Neural progenitor cell (in vitro differentiated cells): ENCODE measurements around the gene CPT1A. TPM values are rescaled to one million over a fixed set of nuclear protein-coding genes. Genes with fewer than 3 reads are reported as not detected.
A peak's percentile ranks its signal among the peaks of the same experiment; 100 is the strongest.

Experiments
- DNase-seq: peaks from one replicate; pipeline ENCODE4 v3.0.0-alpha.2; 2016; ENCODE audit warnings: low spot score
- H2AFZ ChIP-seq: fragments of 200-600 bp; sonication (generic); replicated peaks from 2 replicates; pipeline ENCODE4 v1.6.1; 2016; ENCODE audit warnings: antibody characterized with exemption
- H3F3A ChIP-seq: fragments of 200-600 bp; sonication (generic); 2 replicates; pipeline ENCODE4 v1.6.1; 2016; ENCODE audit warnings: antibody characterized with exemption, low read depth
- H3K27ac ChIP-seq: fragments of 200-600 bp; sonication (generic); 2 replicates; pipeline ENCODE4 v1.5.1; 2016; ENCODE audit warnings: mild to moderate bottlenecking
- H3K27me3 ChIP-seq: fragments of 200-600 bp; sonication (generic); 2 replicates; pipeline ENCODE4 v1.6.1; 2016; ENCODE audit warnings: mild to moderate bottlenecking, moderate library complexity
- H3K36me3 ChIP-seq: fragments of 200-600 bp; sonication (generic); 2 replicates; pipeline ENCODE4 v1.5.1; 2016
- H3K4me1 ChIP-seq: fragments of 200-600 bp; sonication (generic); 2 replicates; pipeline ENCODE4 v1.6.1; 2016; ENCODE audit warnings: mixed run types
- H3K4me2 ChIP-seq: fragments of 200-600 bp; sonication (generic); 2 replicates; pipeline ENCODE4 v1.6.1; 2016
- H3K4me3 ChIP-seq: fragments of 200-600 bp; sonication (generic); 2 replicates; pipeline ENCODE4 v1.5.1; 2016
- H3K79me2 ChIP-seq: fragments of 200-600 bp; sonication (generic); 2 replicates; pipeline ENCODE4 v1.6.1; 2016; ENCODE audit warnings: low read depth
- H3K9ac ChIP-seq: fragments of 200-600 bp; sonication (generic); 2 replicates; pipeline ENCODE4 v1.6.1; 2016
- H3K9me3 ChIP-seq: fragments of 200-600 bp; sonication (generic); 2 replicates; pipeline ENCODE4 v1.5.1; 2016; ENCODE audit warnings: low read depth
- H4K20me1 ChIP-seq: fragments of 200-600 bp; sonication (generic); 2 replicates; pipeline ENCODE4 v1.6.1; 2016; ENCODE audit warnings: low read depth
- H3K27ac Mint-ChIP-seq: 3 replicates; pipeline ENCODE4 v1.8.0; 2021; ENCODE audit warnings: mixed read lengths
- H3K27me3 Mint-ChIP-seq: 2 replicates; pipeline ENCODE4 v1.8.0; 2022; ENCODE audit warnings: low read depth, mild to moderate bottlenecking, inconsistent platforms, moderate library complexity, mixed read lengths; ENCODE audit not compliant: insufficient read depth
- H3K36me3 Mint-ChIP-seq: 3 replicates; pipeline ENCODE4 v1.8.0; 2021; ENCODE audit warnings: mixed read lengths
- H3K4me1 Mint-ChIP-seq: 3 replicates; pipeline ENCODE4 v1.8.0; 2021; ENCODE audit warnings: mixed read lengths
- H3K4me3 Mint-ChIP-seq: 3 replicates; pipeline ENCODE4 v1.8.0; 2021; ENCODE audit warnings: mild to moderate bottlenecking, moderate library complexity, mixed read lengths
- H3K9me3 Mint-ChIP-seq: 3 replicates; pipeline ENCODE4 v1.8.0; 2020; ENCODE audit warnings: mixed read lengths
- CTCF ChIP-seq: fragments of 200-600 bp; sonication (generic); IDR thresholded peaks from 2 replicates; pipeline ENCODE4 v1.5.1; 2017; ENCODE audit warnings: antibody characterized with exemption, mild to moderate bottlenecking
- EZH2 ChIP-seq: fragments of 200-600 bp; sonication (generic); IDR thresholded peaks from 2 replicates; pipeline ENCODE4 v1.6.1; 2017; ENCODE audit warnings: antibody characterized with exemption, mild to moderate bottlenecking, moderate library complexity
- EZH2phosphoT487 ChIP-seq: fragments of 200-600 bp; sonication (generic); IDR thresholded peaks from 2 replicates; pipeline ENCODE4 v1.6.1; 2017; ENCODE audit warnings: antibody characterized with exemption
- total RNA-seq: library from RNA; depleted of rRNA; stranded (reverse); fragments of >200 nt; gene quantifications from 2 replicates; pipeline ENCODE4 v1.2.3, GENCODE V29; 2015; ENCODE audit warnings: low replicate concordance

CPT1A gene
- total RNA-seq, 1 donor from 2014 or later: 0.64 TPM

DNA sequence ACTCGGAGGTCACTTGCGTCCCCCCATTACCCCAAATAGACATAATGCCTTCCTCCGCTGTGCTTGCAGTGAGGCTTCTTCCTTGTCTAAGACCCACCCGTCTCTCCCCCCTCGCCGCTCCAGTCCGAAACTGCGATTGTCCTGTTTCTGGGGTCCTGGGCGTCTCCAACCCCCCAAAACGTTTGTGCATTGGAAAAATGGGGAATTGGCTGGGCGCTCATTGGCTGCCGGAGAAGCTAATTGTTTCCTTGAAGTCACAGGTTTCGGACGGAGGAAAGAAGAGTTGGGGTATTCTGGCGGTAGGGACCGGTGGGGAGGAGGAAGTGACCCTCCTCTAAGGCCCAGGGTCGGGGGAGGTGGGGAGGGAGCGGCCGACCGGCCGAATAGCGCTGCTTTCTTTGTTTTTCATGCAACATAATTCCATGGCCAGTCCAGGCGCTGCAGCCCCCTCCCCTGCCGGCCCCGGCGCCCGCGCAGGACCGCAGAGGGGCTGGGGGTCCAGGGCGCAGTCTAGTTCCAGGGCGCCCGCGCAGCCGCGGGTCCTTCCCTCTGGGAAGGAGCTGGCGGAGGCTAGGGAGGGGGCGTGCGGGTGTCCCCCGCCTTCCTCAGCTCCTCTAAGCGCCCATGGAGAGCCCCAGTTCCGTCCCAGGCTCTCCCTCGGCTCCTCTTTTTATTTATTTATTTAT lies 12.7 kb upstream of the CPT1A start:
- no peaks in the 10 kb centered on the region for H4K20me1 ChIP-seq
- no peak overlapping the region for H3K27ac ChIP-seq
- peaks cover 22% of the 10 kb centered on the region for H3F3A ChIP-seq
- Mint-ChIP-seq H3K27ac (no peak overlapping the region), H3K9me3 (peaks cover 3% of the 10 kb centered on the region), H3K4me1 (peaks cover 8% of the 10 kb centered on the region), H3K4me3 (peak overlapping the region; percentile 72), H3K36me3 (no peaks in the 10 kb centered on the region), H3K27me3 (peaks cover 42% of the 10 kb centered on the region)
- H2AFZ ChIP-seq: peak overlapping the region; percentile 72
- H3K79me2 ChIP-seq: no peaks in the 10 kb centered on the region
- TF ChIP-seq CTCF (no peak), EZH2 (peak; percentile 82), EZH2phosphoT487 (peak; percentile 71)
- H3K4me3 ChIP-seq: peak overlapping the region; percentile 54
- no peaks in the 10 kb centered on the region for H3K4me1 ChIP-seq
- H3K9ac ChIP-seq: no peak overlapping the region
- no peaks in the 10 kb centered on the region for H3K9me3 ChIP-seq
- peak overlapping the region; percentile 86 for H3K4me2 ChIP-seq
- H3K27me3 ChIP-seq: peaks cover 69% of the 10 kb centered on the region
- H3K36me3 ChIP-seq: no peaks in the 10 kb centered on the region
- peak; percentile 36 for DNase-seq

GRCh38 chr11:68852628-68853027 lies 10.9 kb upstream of the CPT1A start:
- Histone ChIP-seq H3K36me3 (no peaks in the 10 kb centered on the region), H3K9ac (no peak overlapping the region), H2AFZ (no peak overlapping the region), H3K79me2 (no peaks in the 10 kb centered on the region), H3K4me3 (no peak overlapping the region), H3K4me2 (no peak overlapping the region), H3K27ac (no peak overlapping the region), H3F3A (peaks cover 22% of the 10 kb centered on the region), H3K9me3 (no peaks in the 10 kb centered on the region), H3K27me3 (peaks cover 85% of the 10 kb centered on the region), H3K4me1 (no peaks in the 10 kb centered on the region), H4K20me1 (no peaks in the 10 kb centered on the region)
- TF ChIP-seq CTCF: no peak
- TF ChIP-seq EZH2: no peak
- TF ChIP-seq EZH2phosphoT487: no peak
- H3K27me3 Mint-ChIP-seq: peaks cover 42% of the 10 kb centered on the region
- H3K36me3 Mint-ChIP-seq: no peaks in the 10 kb centered on the region
- H3K4me3 Mint-ChIP-seq: peak overlapping the region; percentile 17
- H3K9me3 Mint-ChIP-seq: no peaks in the 10 kb centered on the region
- DNase-seq: no peak
- H3K4me1 Mint-ChIP-seq: peaks cover 8% of the 10 kb centered on the region
- H3K27ac Mint-ChIP-seq: no peak overlapping the region

DNA sequence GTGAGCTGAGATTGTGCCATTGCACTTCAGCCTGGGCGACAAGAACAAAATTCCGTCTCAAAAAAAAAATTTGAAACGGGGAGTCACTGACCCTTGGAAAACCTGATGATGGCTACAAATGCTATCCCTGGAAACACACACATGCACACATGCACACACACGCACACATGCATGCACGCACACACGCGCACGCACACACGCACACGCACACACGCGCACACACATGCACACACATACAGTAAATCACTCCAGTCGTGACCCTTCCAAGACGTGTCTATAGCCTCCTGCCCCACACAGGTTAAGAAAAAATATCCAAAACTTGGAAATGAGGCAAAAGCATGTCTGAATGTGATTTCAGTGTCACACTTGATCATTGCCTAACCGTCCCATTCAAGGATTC lies 6.7 kb upstream of the CPT1A start:
- no peak overlapping the region for H2AFZ ChIP-seq
- Mint-ChIP-seq H3K27ac (no peak overlapping the region), H3K4me3 (no peak overlapping the region), H3K9me3 (no peaks in the 10 kb centered on the region), H3K36me3 (no peaks in the 10 kb centered on the region), H3K27me3 (peaks cover 51% of the 10 kb centered on the region), H3K4me1 (no peaks in the 10 kb centered on the region)
- no peaks in the 10 kb centered on the region for H3K36me3 ChIP-seq
- peaks cover 19% of the 10 kb centered on the region for H4K20me1 ChIP-seq
- H3K4me3 ChIP-seq: no peak overlapping the region
- no peak overlapping the region for H3K27ac ChIP-seq
- H3K9me3 ChIP-seq: no peaks in the 10 kb centered on the region
- no peaks in the 10 kb centered on the region for H3K4me1 ChIP-seq
- no peak for DNase-seq
- H3F3A ChIP-seq: no peaks in the 10 kb centered on the region
- H3K27me3 ChIP-seq: peaks cover 91% of the 10 kb centered on the region
- no peak for TF ChIP-seq CTCF
- TF ChIP-seq EZH2: no peak
- TF ChIP-seq EZH2phosphoT487: no peak
- no peak overlapping the region for H3K4me2 ChIP-seq
- no peak overlapping the region for H3K9ac ChIP-seq
- H3K79me2 ChIP-seq: no peaks in the 10 kb centered on the region
